ENCODE measurements around the gene CD200. TPM values are rescaled to one million over a fixed set of nuclear protein-coding genes. Genes with fewer than 3 reads are reported as not detected.
A peak's percentile ranks its signal among the peaks of the same experiment; 100 is the strongest.
"Not testable (repeated sequence)": the region's sequence is repeated elsewhere in the genome, so short reads cannot be mapped to it uniquely, and the experiment has no call there.

The CD200 gene
- total RNA-seq, 4 donors from 2014 or later = 2.7 to 5.3 (median 3.6) TPM

GRCh38 chr3:112376992-112377391 is 44.0 kb downstream of the CD200 start:
- no peak for DNase-seq (ENCODE audit: low spot score in 2 of 2)
- Histone ChIP-seq H3K36me3 (no peaks in the 10 kb centered on the region), H3K4me3 (no peak overlapping the region), H3K27me3 (no peaks in the 10 kb centered on the region), H3K27ac (no peak overlapping the region), H3K4me1 (peaks cover 45% of the 10 kb centered on the region), H3K9me3 (no peaks in the 10 kb centered on the region)
- TF ChIP-seq POLR2AphosphoS5 (IDR thresholded peaks at IDR 0.05) (no peak), POLR2A (IDR thresholded peaks at IDR 0.05) (no peak), EP300 (IDR thresholded peaks at IDR 0.05) (no peak)
- TF ChIP-seq, protein P1, sequence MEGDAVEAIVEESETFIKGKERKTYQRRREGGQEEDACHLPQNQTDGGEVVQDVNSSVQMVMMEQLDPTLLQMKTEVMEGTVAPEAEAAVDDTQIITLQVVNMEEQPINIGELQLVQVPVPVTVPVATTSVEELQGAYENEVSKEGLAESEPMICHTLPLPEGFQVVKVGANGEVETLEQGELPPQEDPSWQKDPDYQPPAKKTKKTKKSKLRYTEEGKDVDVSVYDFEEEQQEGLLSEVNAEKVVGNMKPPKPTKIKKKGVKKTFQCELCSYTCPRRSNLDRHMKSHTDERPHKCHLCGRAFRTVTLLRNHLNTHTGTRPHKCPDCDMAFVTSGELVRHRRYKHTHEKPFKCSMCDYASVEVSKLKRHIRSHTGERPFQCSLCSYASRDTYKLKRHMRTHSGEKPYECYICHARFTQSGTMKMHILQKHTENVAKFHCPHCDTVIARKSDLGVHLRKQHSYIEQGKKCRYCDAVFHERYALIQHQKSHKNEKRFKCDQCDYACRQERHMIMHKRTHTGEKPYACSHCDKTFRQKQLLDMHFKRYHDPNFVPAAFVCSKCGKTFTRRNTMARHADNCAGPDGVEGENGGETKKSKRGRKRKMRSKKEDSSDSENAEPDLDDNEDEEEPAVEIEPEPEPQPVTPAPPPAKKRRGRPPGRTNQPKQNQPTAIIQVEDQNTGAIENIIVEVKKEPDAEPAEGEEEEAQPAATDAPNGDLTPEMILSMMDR (IDR thresholded peaks at IDR 0.05) = no peak
- WGBS = 56% methylated on average over 1 of the region's 1 CpG

DNA sequence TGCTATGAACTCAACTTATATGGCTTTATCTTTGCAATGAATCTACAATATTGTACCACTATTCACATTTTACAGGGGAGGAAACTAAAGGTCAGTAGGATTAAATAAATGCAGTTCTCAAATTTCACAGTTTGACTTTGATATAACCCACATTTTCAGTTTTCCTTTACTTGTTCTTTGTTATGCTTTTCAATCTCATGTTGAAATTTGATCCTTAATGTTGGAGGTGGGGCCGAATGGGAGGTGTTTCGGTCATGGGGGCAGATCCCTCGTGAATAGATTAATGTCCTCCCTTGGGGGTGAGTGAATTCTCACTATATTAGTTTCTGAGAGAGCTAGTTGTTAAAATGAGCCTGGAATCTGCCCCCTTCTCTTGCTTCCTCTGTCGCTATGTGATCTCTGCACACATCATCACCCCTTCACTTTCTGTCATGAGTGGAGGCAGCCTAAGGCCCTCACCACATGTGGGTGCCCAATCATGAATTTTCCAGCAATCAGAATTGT is 44.7 kb downstream of the CD200 start:
- no peak for TF ChIP-seq POLR2A (IDR thresholded peaks at IDR 0.05)
- no peak for TF ChIP-seq EP300 (IDR thresholded peaks at IDR 0.05)
- TF ChIP-seq, protein P1 (IDR thresholded peaks at IDR 0.05) = no peak
- no peak for TF ChIP-seq POLR2AphosphoS5 (IDR thresholded peaks at IDR 0.05)
- no peaks in the 10 kb centered on the region for H3K9me3 ChIP-seq
- no peaks in the 10 kb centered on the region for H3K27me3 ChIP-seq
- H3K4me3 ChIP-seq = no peak overlapping the region
- WGBS = 57% methylated on average over 4 of the region's 4 CpGs
- DNase-seq (ENCODE audit: low spot score in 2 of 2) = no peak
- H3K4me1 ChIP-seq = peaks cover 45% of the 10 kb centered on the region
- no peaks in the 10 kb centered on the region for H3K36me3 ChIP-seq
- peak overlapping the region; percentile 79 for H3K27ac ChIP-seq

DNA sequence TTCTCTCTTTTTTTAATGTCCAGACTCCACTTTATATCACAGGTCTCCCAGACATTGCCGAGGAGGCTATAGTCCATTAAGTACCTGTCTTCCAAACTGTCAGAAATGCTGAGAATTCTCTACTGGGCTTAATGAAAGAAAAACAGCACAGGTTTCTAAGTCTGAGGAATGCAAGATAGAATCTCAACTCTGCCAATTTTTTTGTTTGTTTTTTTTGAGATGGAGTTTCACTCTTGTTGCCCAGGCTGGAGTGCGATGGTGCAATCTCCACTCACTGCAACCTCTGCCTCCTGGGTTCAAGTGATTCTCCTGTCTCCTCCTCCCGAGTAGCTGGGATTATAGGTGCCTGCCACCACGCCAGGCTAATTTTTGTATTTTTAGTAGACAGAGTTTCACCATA is 45.4 kb downstream of the CD200 start:
- H3K4me1 ChIP-seq = peaks cover 45% of the 10 kb centered on the region
- H3K27ac ChIP-seq = peak overlapping the region; percentile 79

GRCh38 chr3:112379020-112379690 is 46.2 kb downstream of the CD200 start:
- no peaks in the 10 kb centered on the region for H3K27me3 ChIP-seq
- no peak for TF ChIP-seq POLR2A (IDR thresholded peaks at IDR 0.05)
- TF ChIP-seq POLR2AphosphoS5 (IDR thresholded peaks at IDR 0.05) = no peak
- TF ChIP-seq, protein P1 (IDR thresholded peaks at IDR 0.05) = no peak
- TF ChIP-seq EP300 (IDR thresholded peaks at IDR 0.05) = no peak
- H3K4me1 ChIP-seq = peaks cover 45% of the 10 kb centered on the region
- H3K4me3 ChIP-seq = no peak overlapping the region
- no peaks in the 10 kb centered on the region for H3K9me3 ChIP-seq
- WGBS = 56% methylated on average over 7 of the region's 7 CpGs
- no peaks in the 10 kb centered on the region for H3K36me3 ChIP-seq
- DNase-seq (ENCODE audit: low spot score in 2 of 2) = no peak
- H3K27ac ChIP-seq = peak overlapping the region; percentile 79

More for the DNA sequence above, 45.4 kb downstream of the CD200 start:
- 73% methylated on average over 4 of the region's 4 CpGs for WGBS
- not testable (repeated sequence) for DNase-seq (ENCODE audit: low spot score in 2 of 2); H3K9me3 ChIP-seq; H3K27me3 ChIP-seq; H3K4me3 ChIP-seq; H3K36me3 ChIP-seq

DNA sequence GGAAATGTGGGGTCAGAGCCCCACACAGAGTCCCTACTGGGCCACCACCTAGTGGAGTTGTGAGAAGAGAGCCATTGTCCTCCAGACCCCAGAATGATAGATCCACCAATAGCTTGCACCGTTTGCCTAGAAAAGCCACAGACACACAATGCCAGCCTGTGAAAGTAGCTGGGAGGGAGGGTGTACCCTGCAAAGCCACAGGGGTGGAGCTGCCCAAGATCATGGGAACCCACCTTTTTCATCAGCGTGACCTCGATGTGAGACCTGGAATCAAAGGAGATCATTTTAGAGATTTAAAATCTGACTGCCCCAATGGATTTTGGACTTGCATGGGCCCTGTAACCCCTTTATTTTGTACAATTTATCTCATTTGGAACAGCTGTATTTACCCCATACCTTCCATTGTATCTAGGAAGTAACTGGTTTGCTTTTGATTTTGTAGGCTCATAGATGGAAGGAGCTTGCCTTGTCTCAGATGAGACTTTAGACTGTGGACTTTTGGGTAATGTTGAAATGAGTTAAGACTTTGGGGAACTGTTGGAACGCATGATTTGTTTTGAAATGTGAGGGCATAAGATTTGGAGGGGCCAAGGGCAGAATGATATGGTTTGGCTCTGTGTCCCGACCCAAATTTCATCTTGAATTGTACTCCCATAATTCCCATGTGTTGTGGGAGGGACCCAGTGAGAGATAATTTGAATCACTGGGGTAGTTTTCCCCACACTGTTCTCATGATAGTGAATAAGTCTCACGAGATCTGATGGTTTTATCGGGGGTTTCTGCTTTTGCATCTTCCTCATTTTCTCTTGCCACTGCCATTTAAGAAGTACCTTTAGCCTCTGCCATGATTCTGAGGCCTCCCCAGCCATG is 49.0 kb downstream of the CD200 start:
- no peak for DNase-seq (ENCODE audit: low spot score in 2 of 2)
- Histone ChIP-seq H3K4me1 (peaks cover 29% of the 10 kb centered on the region), H3K36me3 (no peaks in the 10 kb centered on the region), H3K9me3 (no peaks in the 10 kb centered on the region), H3K27me3 (no peaks in the 10 kb centered on the region), H3K27ac (no peak overlapping the region), H3K4me3 (no peak overlapping the region)
- 85% methylated on average over 7 of the region's 7 CpGs for WGBS
- TF ChIP-seq POLR2A (IDR thresholded peaks at IDR 0.05) (no peak), POLR2AphosphoS5 (IDR thresholded peaks at IDR 0.05) (no peak), EP300 (IDR thresholded peaks at IDR 0.05) (no peak)
- TF ChIP-seq, protein P1 (IDR thresholded peaks at IDR 0.05) = no peak

Measured in suprapubic skin (tissue), 4 donors.